Measurements from ENCODE around the gene MUC4. TPM values are rescaled to one million over a fixed set of nuclear protein-coding genes. Genes with fewer than 3 reads are reported as not detected.

The MUC4 gene
- total RNA-seq, 4 donors from 2014 or later, result 5.8 to 23.1 (median 13.0) TPM

DNA sequence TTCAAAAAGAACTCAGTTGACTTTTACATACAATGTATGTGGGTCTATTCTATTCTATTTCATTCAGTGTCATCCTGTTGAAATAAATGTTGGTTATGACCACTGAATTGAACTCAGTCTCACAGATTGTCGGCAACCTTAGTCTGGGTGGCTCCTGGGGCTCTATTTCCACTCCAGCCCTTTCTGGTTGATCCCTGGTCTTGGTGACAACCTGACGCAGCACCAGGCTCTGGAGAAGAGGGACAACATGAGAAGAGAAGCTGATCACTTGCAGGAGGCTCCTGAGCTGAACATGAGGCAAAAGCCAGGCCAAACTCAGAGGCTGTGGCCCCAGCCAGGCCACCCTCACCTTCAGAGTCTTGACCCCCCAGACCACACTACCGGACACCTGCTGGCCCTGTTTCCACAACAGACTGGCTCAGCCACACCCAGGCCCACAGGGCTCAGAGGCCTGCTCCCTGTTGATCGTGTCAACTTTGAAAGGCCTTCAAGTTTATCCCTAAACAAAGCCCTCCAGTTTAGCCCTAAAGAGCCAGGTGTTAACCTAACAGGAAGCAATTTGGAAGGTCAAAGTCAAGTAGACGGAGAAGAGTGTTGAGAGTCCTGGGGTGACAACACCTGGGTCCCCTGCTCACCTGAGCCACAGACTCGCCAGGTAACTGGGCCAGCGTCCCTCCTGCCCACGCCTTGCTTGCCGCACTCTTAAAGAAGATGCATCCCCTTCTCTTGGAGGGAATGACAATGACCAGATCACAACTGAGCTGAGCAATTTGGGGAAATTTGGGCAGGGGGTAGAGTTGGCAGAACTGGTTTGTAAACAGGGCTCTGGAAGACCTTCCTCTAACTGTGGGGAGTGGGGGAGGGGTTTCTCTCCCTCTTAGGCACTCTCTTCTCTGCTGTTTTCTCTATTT, 106.4 kb downstream of the MUC4 start:
- peaks cover 0 to 20% (median 0%) of the 10 kb centered on the region in 3 donors for H3K36me3 ChIP-seq
- H3K4me1 ChIP-seq, result no peaks in the 10 kb centered on the region
- TF ChIP-seq POLR2A (IDR thresholded peaks at IDR 0.05), result no peak
- TF ChIP-seq, protein P1, sequence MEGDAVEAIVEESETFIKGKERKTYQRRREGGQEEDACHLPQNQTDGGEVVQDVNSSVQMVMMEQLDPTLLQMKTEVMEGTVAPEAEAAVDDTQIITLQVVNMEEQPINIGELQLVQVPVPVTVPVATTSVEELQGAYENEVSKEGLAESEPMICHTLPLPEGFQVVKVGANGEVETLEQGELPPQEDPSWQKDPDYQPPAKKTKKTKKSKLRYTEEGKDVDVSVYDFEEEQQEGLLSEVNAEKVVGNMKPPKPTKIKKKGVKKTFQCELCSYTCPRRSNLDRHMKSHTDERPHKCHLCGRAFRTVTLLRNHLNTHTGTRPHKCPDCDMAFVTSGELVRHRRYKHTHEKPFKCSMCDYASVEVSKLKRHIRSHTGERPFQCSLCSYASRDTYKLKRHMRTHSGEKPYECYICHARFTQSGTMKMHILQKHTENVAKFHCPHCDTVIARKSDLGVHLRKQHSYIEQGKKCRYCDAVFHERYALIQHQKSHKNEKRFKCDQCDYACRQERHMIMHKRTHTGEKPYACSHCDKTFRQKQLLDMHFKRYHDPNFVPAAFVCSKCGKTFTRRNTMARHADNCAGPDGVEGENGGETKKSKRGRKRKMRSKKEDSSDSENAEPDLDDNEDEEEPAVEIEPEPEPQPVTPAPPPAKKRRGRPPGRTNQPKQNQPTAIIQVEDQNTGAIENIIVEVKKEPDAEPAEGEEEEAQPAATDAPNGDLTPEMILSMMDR (IDR thresholded peaks at IDR 0.05), result no peak
- no peak overlapping the region for H3K4me3 ChIP-seq
- DNase-seq, result peak in 2 of 3 donors; percentile 2 to 55
- H3K27ac ChIP-seq, result no peak overlapping the region
- no peaks in the 10 kb centered on the region for H3K9me3 ChIP-seq
- no peaks in the 10 kb centered on the region for H3K27me3 ChIP-seq

DNA sequence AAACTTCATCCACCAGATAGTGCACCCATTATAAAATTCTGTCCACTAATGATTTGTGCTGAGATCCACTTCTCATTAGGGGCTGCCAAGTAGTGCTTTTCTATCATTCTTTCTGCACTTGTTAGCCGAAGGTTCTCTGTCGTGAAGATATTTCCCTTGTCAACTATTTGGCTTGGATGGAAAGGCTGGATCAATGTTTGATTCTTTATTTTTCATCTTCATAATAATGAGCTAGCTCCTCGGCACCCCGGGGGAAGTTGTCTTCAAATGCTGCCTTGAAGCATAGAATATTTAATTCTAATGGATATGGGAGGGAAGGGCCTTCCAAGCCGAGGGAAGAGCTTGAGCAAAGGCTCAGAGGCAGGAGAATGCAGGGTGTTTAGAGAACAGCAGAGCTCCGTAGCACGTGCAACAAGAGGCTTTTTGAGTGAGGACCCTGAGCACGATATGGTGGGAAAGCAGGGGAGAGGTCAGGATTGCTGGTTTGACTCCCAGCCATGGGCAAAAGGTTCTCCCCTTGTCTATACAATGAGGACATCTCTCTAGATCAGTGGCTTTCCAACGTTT, 107.2 kb downstream of the MUC4 start:
- Histone ChIP-seq H3K36me3 (peaks cover 0 to 15% (median 0%) of the 10 kb centered on the region in 3 donors), H3K4me3 (no peak overlapping the region), H3K9me3 (no peaks in the 10 kb centered on the region), H3K27me3 (no peaks in the 10 kb centered on the region), H3K4me1 (no peaks in the 10 kb centered on the region), H3K27ac (no peak overlapping the region)
- TF ChIP-seq POLR2A (IDR thresholded peaks at IDR 0.05), result no peak
- TF ChIP-seq, protein P1 (IDR thresholded peaks at IDR 0.05), result no peak
- peak in 2 of 3 donors; percentile 11 to 37 for DNase-seq

DNA sequence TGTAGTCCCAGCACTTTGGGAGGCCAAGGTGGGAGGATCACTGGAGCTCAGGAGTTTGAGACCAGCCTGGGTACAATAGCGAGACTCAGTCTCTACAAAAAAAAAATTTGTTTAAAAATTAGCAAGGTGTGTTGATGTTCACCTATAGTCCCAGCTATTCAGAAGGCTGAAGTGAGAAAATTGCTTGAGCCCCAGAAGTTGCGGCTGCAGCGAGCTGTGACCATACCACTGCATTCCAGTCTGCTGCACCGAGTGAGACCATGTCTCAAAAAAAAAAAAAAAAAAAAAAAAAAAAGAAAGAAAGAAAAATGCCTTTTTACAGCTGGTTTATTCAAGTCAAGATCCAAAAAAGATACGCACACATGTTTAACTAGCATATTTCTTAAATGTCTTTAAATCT, 108.0 kb downstream of the MUC4 start:
- TF ChIP-seq POLR2A (IDR thresholded peaks at IDR 0.05), result no peak
- TF ChIP-seq, protein P1 (IDR thresholded peaks at IDR 0.05), result no peak
- DNase-seq, result peak in 2 of 3 donors; percentile 8 to 36
- H3K36me3 ChIP-seq, result peaks cover 0 to 10% (median 0%) of the 10 kb centered on the region in 3 donors
- no peak overlapping the region for H3K4me3 ChIP-seq
- H3K4me1 ChIP-seq, result no peaks in the 10 kb centered on the region
- no peaks in the 10 kb centered on the region for H3K27me3 ChIP-seq
- H3K27ac ChIP-seq, result no peak overlapping the region
- H3K9me3 ChIP-seq, result no peaks in the 10 kb centered on the region

DNA sequence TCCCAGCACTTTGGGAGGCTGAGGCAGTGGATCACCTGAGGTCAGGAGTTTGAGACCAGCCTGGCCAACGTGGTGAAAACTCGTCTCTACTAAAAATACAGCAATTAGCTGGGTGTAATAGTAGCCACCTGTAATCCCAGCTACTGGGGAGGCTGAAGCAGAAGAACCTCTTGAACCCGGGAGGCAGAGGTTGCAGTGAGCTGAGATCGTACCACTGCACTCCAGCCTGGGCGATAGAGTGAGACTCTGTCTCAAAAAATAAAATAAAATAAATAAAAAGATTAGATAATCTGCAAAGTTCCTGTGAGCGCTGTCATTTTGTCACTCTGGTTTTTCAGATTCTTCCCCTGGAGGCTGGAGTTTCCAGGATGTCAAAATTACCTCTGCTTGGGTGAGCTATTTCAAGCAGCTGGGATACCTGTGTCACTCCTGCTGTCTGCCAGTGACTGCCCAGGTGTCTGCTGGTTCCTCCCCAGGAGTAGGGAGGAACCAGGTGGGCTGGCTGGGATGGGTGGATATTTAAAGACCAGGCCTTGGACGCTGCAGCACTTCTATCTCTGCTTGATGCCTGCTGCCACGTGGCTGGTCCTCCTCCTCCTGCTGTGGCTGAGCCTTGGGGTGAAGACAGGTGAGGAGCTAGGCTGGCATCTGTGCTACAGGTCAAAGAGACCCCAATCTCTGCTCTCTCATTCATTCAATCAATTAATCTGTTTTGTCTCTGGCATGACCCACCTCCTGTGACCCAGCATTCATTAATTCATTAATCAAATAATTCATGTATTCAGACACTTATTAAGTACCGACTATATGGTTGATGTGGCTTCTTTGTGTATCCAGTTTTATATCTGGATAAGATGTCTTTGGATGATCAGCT, 110.5 kb downstream of the MUC4 start:
- DNase-seq, result peak in 2 of 3 donors; percentile 14 to 51
- Histone ChIP-seq H3K4me1 (no peaks in the 10 kb centered on the region), H3K4me3 (no peak overlapping the region), H3K36me3 (peaks cover 0 to 23% (median 0%) of the 10 kb centered on the region in 3 donors), H3K9me3 (no peaks in the 10 kb centered on the region), H3K27ac (no peak overlapping the region), H3K27me3 (no peaks in the 10 kb centered on the region)
- no peak for TF ChIP-seq POLR2A (IDR thresholded peaks at IDR 0.05)
- TF ChIP-seq, protein P1 (IDR thresholded peaks at IDR 0.05), result no peak

DNA sequence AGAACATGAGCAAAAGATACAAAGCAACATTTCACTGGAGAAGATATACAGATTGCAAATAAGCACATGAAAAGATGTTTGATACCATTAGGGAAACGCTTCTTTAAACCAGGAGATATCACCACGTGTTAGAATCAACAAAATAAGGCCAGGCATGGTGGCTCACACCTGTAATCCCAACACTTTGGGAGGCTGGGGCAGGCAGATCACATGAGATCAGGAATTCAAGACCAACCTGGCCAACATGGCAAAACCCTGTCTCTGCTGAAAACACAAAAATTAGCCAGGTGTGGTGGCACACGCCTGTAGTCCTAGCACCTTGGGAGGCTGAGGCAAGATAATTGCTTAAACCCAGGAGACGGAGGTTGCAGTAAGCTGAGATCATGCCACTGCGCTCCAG, 111.4 kb downstream of the MUC4 start:
- H3K9me3 ChIP-seq, result no peaks in the 10 kb centered on the region
- TF ChIP-seq POLR2A (IDR thresholded peaks at IDR 0.05), result no peak
- TF ChIP-seq, protein P1 (IDR thresholded peaks at IDR 0.05), result no peak
- H3K27ac ChIP-seq, result no peak overlapping the region
- H3K27me3 ChIP-seq, result no peaks in the 10 kb centered on the region
- H3K4me1 ChIP-seq, result no peaks in the 10 kb centered on the region
- peak in 2 of 3 donors; percentile 13 to 38 for DNase-seq
- H3K36me3 ChIP-seq, result peaks cover 0 to 25% (median 0%) of the 10 kb centered on the region in 3 donors
- no peak overlapping the region for H3K4me3 ChIP-seq

Measured in Peyer's patch (tissue), 4 donors.